H1 (cell line): ENCODE measurements around the gene CEP104.

Experiments
- CHD2 ChIP-seq: IDR thresholded peaks from 2 replicates; pipeline ENCODE4 v1.6.1; 2012; ENCODE audit warnings: low read length, improper control_type of control experiment
- POLR2A ChIP-seq, 2 experiments: IDR thresholded peaks; 1 replicate in 1 of 2; 2 replicates in 1 of 2; pipeline ENCODE4 v1.6.1; 2011; ENCODE audit warnings: low read depth in 2 of 2, low read length in 2 of 2, mild to moderate bottlenecking in 2 of 2; ENCODE audit errors: control extremely low read depth in 1 of 2
- POLR2AphosphoS5 ChIP-seq: IDR thresholded peaks from 2 replicates; pipeline ENCODE4 v1.6.1; 2011; ENCODE audit warnings: low read depth, low read length
- SAP30 ChIP-seq: fragments of 300-600 bp; sonication (generic); IDR thresholded peaks from 2 replicates; pipeline ENCODE4 v1.7.1; 2012; ENCODE audit warnings: low read length, moderate library complexity, mild to moderate bottlenecking, inconsistent platforms; ENCODE audit not compliant: insufficient read depth, insufficient replicate concordance
- SP2 ChIP-seq: IDR thresholded peaks from 2 replicates; pipeline ENCODE4 v1.6.1; 2012; ENCODE audit warnings: mild to moderate bottlenecking, low read length, inconsistent platforms
- TAF1 ChIP-seq: IDR thresholded peaks from 2 replicates; pipeline ENCODE4 v1.6.1; 2011; ENCODE audit warnings: mild to moderate bottlenecking, low read depth, low read length
- TF ChIP-seq, protein P1 (sequence below), 3 experiments: IDR thresholded peaks; 1 replicate in 2 of 3; 2 replicates in 1 of 3; pipeline versions ENCODE4 v1.5.1 to v1.6.1; 2011; ENCODE audit warnings: low read length in 3 of 3, mild to moderate bottlenecking in 3 of 3, inconsistent platforms in 2 of 3, low read depth in 1 of 3, moderate library complexity in 1 of 3; ENCODE audit not compliant: insufficient read depth in 1 of 3; ENCODE audit errors: control extremely low read depth in 1 of 3

DNA sequence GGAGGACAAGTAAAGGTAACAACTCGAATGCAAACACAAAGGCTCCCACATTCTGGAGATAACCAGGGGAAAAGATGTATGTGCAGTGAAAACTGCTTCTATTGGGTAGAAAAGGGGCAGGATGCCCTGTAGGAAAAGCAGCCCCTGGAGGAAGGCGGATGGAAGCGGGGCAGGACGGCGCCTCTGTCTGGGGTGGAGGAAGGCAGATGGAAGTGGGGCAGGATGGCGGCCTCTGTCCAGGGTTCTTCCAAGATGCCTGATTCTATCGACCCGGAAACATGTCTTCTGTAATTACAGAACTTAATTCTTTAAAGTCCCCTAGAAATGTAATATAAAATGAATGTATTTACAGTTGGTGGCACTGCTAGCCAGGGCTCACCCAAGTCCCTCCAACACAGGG, 36.7 kb downstream of the CEP104 start:
- TF ChIP-seq, protein P1, sequence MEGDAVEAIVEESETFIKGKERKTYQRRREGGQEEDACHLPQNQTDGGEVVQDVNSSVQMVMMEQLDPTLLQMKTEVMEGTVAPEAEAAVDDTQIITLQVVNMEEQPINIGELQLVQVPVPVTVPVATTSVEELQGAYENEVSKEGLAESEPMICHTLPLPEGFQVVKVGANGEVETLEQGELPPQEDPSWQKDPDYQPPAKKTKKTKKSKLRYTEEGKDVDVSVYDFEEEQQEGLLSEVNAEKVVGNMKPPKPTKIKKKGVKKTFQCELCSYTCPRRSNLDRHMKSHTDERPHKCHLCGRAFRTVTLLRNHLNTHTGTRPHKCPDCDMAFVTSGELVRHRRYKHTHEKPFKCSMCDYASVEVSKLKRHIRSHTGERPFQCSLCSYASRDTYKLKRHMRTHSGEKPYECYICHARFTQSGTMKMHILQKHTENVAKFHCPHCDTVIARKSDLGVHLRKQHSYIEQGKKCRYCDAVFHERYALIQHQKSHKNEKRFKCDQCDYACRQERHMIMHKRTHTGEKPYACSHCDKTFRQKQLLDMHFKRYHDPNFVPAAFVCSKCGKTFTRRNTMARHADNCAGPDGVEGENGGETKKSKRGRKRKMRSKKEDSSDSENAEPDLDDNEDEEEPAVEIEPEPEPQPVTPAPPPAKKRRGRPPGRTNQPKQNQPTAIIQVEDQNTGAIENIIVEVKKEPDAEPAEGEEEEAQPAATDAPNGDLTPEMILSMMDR (IDR thresholded peaks at IDR 0.05; ENCODE audit: control extremely low read depth in 1 of 3, insufficient read depth in 1 of 3, low read depth in 1 of 3, low read length in 3 of 3), result no peak
- TF ChIP-seq TAF1, result no peak
- no peak for TF ChIP-seq SP2
- TF ChIP-seq POLR2A (IDR thresholded peaks at IDR 0.05; ENCODE audit: control extremely low read depth in 1 of 2, low read depth in 2 of 2, low read length in 2 of 2), result no peak
- no peak for TF ChIP-seq POLR2AphosphoS5
- TF ChIP-seq SAP30, result no peak
- no peak for TF ChIP-seq CHD2
